ENCODE data around the gene SMIM14.
"Not testable (repeated sequence)": the region's sequence is repeated elsewhere in the genome, so short reads cannot be mapped to it uniquely, and the experiment has no call there.

Gene SMIM14

GRCh38 chr4:39626261-39626660 lies 12.4 kb downstream of the SMIM14 start:
- H3K27ac ChIP-seq (ENCODE audit: low read depth, low read length, severe bottlenecking), result no peak overlapping the region
- 100% methylated on average over 1 of the region's 2 CpGs; no CpG with 5 or more reads in 1 of the 2 experiments for WGBS, 2 experiments (ENCODE audit: insufficient coverage in 2 of 2)

GRCh38 chr4:39621582-39621981 lies 17.1 kb downstream of the SMIM14 start:
- H3K36me3 ChIP-seq (ENCODE audit: control insufficient read depth, insufficient read depth, low read length), result peaks cover 3% of the 10 kb centered on the region
- 0 to 40% methylated on average over 1 to 4 of the region's 9 CpGs for WGBS, 2 experiments (ENCODE audit: insufficient coverage in 2 of 2)
- peaks cover 18% of the 10 kb centered on the region for H3K4me1 ChIP-seq (ENCODE audit: control insufficient read depth, insufficient read depth, low read length, poor library complexity, severe bottlenecking)
- H3K4me3 ChIP-seq (ENCODE audit: extremely low read depth, insufficient read depth, low read length, poor library complexity, severe bottlenecking), result no peak overlapping the region
- peak overlapping the region; percentile 73 for H3K27ac ChIP-seq (ENCODE audit: low read depth, low read length, severe bottlenecking)
- no peaks in the 10 kb centered on the region for H3K9me3 ChIP-seq (ENCODE audit: control insufficient read depth, low read length)

More at GRCh38 chr4:39626261-39626660, 12.4 kb downstream of the SMIM14 start:
- peaks cover 14% of the 10 kb centered on the region for H3K36me3 ChIP-seq (ENCODE audit: control insufficient read depth, insufficient read depth, low read length)
- H3K9me3 ChIP-seq (ENCODE audit: control insufficient read depth, low read length), result no peaks in the 10 kb centered on the region
- H3K4me1 ChIP-seq (ENCODE audit: control insufficient read depth, insufficient read depth, low read length, poor library complexity, severe bottlenecking), result peaks cover 13% of the 10 kb centered on the region
- no peak overlapping the region for H3K4me3 ChIP-seq (ENCODE audit: extremely low read depth, insufficient read depth, low read length, poor library complexity, severe bottlenecking)

DNA sequence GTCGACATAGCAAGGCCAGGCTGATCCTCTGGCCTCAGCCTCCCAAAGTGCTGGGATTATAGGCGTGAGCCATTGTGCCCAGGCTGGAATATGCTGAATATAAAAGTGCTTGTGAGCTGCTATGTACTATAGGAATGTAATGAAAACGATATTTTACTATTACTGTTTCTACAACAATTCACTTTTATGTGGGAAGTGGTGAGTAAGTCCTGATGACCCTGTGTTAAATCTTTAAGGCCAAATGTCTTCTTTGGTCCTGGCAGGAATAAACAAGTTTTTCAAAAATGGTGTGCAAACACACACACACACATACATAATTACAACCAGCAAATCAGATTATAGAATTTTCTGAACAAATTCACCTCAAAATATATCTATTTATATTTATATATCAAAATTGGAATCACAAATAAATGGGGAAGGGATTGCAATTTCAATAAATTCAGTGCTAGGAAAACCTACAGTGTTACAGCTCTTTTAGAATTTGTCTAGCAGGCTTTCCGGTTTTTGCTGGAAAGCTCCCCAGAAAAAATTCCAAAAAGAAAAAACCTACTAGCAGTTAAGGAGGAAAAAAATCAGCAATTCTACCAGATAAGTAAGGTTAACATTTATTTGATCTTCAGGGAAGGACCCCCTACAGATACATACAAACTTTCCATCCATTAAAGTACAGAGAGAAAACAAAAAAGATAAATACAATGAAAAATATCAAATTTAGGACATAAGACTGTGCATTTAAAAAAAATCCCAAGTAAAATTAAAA lies 17.9 kb downstream of the SMIM14 start:
- peaks cover 3% of the 10 kb centered on the region for H3K36me3 ChIP-seq (ENCODE audit: control insufficient read depth, insufficient read depth, low read length)
- H3K4me3 ChIP-seq (ENCODE audit: extremely low read depth, insufficient read depth, low read length, poor library complexity, severe bottlenecking), result no peak overlapping the region
- H3K9me3 ChIP-seq (ENCODE audit: control insufficient read depth, low read length), result no peaks in the 10 kb centered on the region
- 100% methylated on average over 1 of the region's 4 CpGs for WGBS, 2 experiments (ENCODE audit: insufficient coverage in 2 of 2)
- H3K27ac ChIP-seq (ENCODE audit: low read depth, low read length, severe bottlenecking), result peak overlapping the region; percentile 61
- H3K4me1 ChIP-seq (ENCODE audit: control insufficient read depth, insufficient read depth, low read length, poor library complexity, severe bottlenecking), result peaks cover 18% of the 10 kb centered on the region

- no peak overlapping the region for H3K27ac ChIP-seq (ENCODE audit: low read depth, low read length, severe bottlenecking)
- H3K4me1 ChIP-seq (ENCODE audit: control insufficient read depth, insufficient read depth, low read length, poor library complexity, severe bottlenecking), result peaks cover 12% of the 10 kb centered on the region
- no peaks in the 10 kb centered on the region for H3K36me3 ChIP-seq (ENCODE audit: control insufficient read depth, insufficient read depth, low read length)
- no peak overlapping the region for H3K4me3 ChIP-seq (ENCODE audit: extremely low read depth, insufficient read depth, low read length, poor library complexity, severe bottlenecking)
- H3K9me3 ChIP-seq (ENCODE audit: control insufficient read depth, low read length), result no peaks in the 10 kb centered on the region
- WGBS, 2 experiments (ENCODE audit: insufficient coverage in 2 of 2), result no CpG with 5 or more reads among the region's 2 CpGs
Observed at GRCh38 chr4:39617534-39617933, 21.1 kb downstream of the SMIM14 start.

- no CpG with 5 or more reads among the region's 1 CpG for WGBS, 2 experiments (ENCODE audit: insufficient coverage in 2 of 2)
- no peaks in the 10 kb centered on the region for H3K9me3 ChIP-seq (ENCODE audit: control insufficient read depth, low read length)
- H3K4me3 ChIP-seq (ENCODE audit: extremely low read depth, insufficient read depth, low read length, poor library complexity, severe bottlenecking), result no peak overlapping the region
- peak overlapping the region; percentile 45 for H3K27ac ChIP-seq (ENCODE audit: low read depth, low read length, severe bottlenecking)
- H3K4me1 ChIP-seq (ENCODE audit: control insufficient read depth, insufficient read depth, low read length, poor library complexity, severe bottlenecking), result peaks cover 8% of the 10 kb centered on the region
- no peaks in the 10 kb centered on the region for H3K36me3 ChIP-seq (ENCODE audit: control insufficient read depth, insufficient read depth, low read length)
Observed at GRCh38 chr4:39616651-39617050, 22.0 kb downstream of the SMIM14 start.

DNA sequence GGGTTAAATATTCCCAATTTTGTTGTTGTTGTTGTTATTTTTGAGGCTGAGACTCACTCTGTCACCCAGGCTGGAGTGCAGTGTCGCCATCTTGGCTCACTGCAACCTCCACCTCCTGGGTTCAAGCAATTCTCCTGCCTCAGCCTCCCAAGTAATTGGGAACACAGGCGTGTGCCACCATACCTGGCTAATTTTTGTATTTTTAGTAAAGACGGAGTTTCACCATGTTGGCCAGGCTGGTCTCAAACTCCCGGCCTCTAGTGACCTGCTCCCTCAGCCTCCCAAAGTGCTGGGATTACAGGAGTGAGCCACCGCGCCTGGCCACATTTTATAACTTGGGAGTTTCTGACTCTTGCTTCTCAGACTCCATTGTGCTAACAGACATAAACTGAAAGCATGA lies 22.6 kb downstream of the SMIM14 start:
- not testable (repeated sequence) for H3K27ac ChIP-seq (ENCODE audit: low read depth, low read length, severe bottlenecking); H3K4me3 ChIP-seq (ENCODE audit: extremely low read depth, insufficient read depth, low read length, poor library complexity, severe bottlenecking); H3K9me3 ChIP-seq (ENCODE audit: control insufficient read depth, low read length); H3K4me1 ChIP-seq (ENCODE audit: control insufficient read depth, insufficient read depth, low read length, poor library complexity, severe bottlenecking); H3K36me3 ChIP-seq (ENCODE audit: control insufficient read depth, insufficient read depth, low read length)
- 96% methylated on average over 5 to 6 of the region's 6 CpGs for WGBS, 2 experiments (ENCODE audit: insufficient coverage in 2 of 2)

- Histone ChIP-seq H3K36me3 (ENCODE audit: control insufficient read depth, insufficient read depth, low read length) (no peaks in the 10 kb centered on the region), H3K4me3 (ENCODE audit: extremely low read depth, insufficient read depth, low read length, poor library complexity, severe bottlenecking) (no peak overlapping the region), H3K27ac (ENCODE audit: low read depth, low read length, severe bottlenecking) (no peak overlapping the region), H3K9me3 (ENCODE audit: control insufficient read depth, low read length) (no peaks in the 10 kb centered on the region), H3K4me1 (ENCODE audit: control insufficient read depth, insufficient read depth, low read length, poor library complexity, severe bottlenecking) (no peaks in the 10 kb centered on the region)
- no CpG with 5 or more reads among the region's 3 CpGs for WGBS, 2 experiments (ENCODE audit: insufficient coverage in 2 of 2)
Observed at GRCh38 chr4:39614487-39615162, 24.0 kb downstream of the SMIM14 start.

DNA sequence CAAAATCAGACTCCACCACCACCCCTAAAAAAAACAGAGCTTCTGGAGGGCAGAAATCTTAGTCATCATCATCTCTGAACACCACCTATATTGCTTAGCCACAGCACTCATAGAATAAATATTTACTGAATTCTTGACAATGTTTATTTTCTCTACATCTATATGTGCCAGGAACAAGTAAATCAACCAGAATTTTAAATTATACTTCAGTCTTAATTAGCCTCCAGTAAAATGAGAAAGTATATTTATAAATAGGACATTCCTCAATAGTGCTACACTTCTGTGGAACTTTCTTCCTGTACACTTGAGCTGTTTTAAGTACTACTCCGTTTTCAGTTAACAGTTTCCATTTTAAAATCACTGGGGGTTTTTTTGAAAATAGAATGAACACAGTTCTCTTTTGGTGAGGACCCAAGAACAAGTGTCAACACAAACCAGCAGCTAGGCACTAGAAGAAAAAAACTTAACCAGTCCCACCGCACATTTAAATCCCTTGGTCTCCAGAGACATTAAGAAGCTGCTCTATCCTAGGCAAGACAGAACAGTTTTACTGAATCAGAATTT lies 25.5 kb downstream of the SMIM14 start:
- no peaks in the 10 kb centered on the region for H3K4me1 ChIP-seq (ENCODE audit: control insufficient read depth, insufficient read depth, low read length, poor library complexity, severe bottlenecking)
- no peaks in the 10 kb centered on the region for H3K9me3 ChIP-seq (ENCODE audit: control insufficient read depth, low read length)
- no peak overlapping the region for H3K27ac ChIP-seq (ENCODE audit: low read depth, low read length, severe bottlenecking)
- H3K4me3 ChIP-seq (ENCODE audit: extremely low read depth, insufficient read depth, low read length, poor library complexity, severe bottlenecking), result no peak overlapping the region
- WGBS, 2 experiments (ENCODE audit: insufficient coverage in 2 of 2), result 100% methylated on average over 2 of the region's 2 CpGs; no CpG with 5 or more reads in 1 of the 2 experiments
- H3K36me3 ChIP-seq (ENCODE audit: control insufficient read depth, insufficient read depth, low read length), result no peaks in the 10 kb centered on the region

GRCh38 chr4:39609454-39609931 lies 29.2 kb downstream of the SMIM14 start:
- Histone ChIP-seq H3K36me3 (ENCODE audit: control insufficient read depth, insufficient read depth, low read length) (peaks cover 6% of the 10 kb centered on the region), H3K27ac (ENCODE audit: low read depth, low read length, severe bottlenecking) (no peak overlapping the region), H3K4me3 (ENCODE audit: extremely low read depth, insufficient read depth, low read length, poor library complexity, severe bottlenecking) (no peak overlapping the region), H3K4me1 (ENCODE audit: control insufficient read depth, insufficient read depth, low read length, poor library complexity, severe bottlenecking) (no peaks in the 10 kb centered on the region), H3K9me3 (ENCODE audit: control insufficient read depth, low read length) (no peaks in the 10 kb centered on the region)
- 91 to 93% methylated on average over 6 of the region's 6 CpGs for WGBS, 2 experiments (ENCODE audit: insufficient coverage in 2 of 2)

GRCh38 chr4:39608451-39608850 lies 30.2 kb downstream of the SMIM14 start:
- Histone ChIP-seq H3K4me3 (ENCODE audit: extremely low read depth, insufficient read depth, low read length, poor library complexity, severe bottlenecking) (no peak overlapping the region), H3K4me1 (ENCODE audit: control insufficient read depth, insufficient read depth, low read length, poor library complexity, severe bottlenecking) (no peaks in the 10 kb centered on the region), H3K9me3 (ENCODE audit: control insufficient read depth, low read length) (no peaks in the 10 kb centered on the region), H3K27ac (ENCODE audit: low read depth, low read length, severe bottlenecking) (no peak overlapping the region), H3K36me3 (ENCODE audit: control insufficient read depth, insufficient read depth, low read length) (peaks cover 6% of the 10 kb centered on the region)

DNA sequence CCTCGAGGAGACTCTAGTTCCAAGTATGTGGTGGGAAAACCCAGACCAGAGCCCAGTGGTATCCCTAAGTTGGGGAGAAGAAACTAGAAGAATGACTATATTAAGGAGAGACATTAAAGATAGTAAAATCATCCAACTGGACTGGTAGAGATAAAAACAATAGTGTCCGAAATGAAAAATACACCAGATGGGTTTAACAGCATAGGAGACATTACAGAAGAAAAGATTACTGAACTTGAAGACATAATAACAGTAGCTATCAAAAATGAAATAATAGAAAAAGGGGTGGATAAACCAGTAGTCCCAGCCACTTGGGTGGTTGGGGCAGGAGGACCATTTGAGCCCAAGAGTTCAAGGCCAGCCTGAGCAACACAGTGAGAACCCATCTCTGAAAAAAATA lies 31.9 kb downstream of the SMIM14 start:
- 82 to 100% methylated on average over 1 of the region's 2 CpGs for WGBS, 2 experiments (ENCODE audit: insufficient coverage in 2 of 2)
- Histone ChIP-seq H3K9me3 (ENCODE audit: control insufficient read depth, low read length) (no peaks in the 10 kb centered on the region), H3K27ac (ENCODE audit: low read depth, low read length, severe bottlenecking) (no peak overlapping the region), H3K36me3 (ENCODE audit: control insufficient read depth, insufficient read depth, low read length) (peaks cover 6% of the 10 kb centered on the region), H3K4me1 (ENCODE audit: control insufficient read depth, insufficient read depth, low read length, poor library complexity, severe bottlenecking) (no peaks in the 10 kb centered on the region), H3K4me3 (ENCODE audit: extremely low read depth, insufficient read depth, low read length, poor library complexity, severe bottlenecking) (no peak overlapping the region)

Data from mesodermal cell (in vitro differentiated cells).